Natural killer cell treated with Interleukin-12 subunit alpha and Interleukin-12 subunit beta and Interleukin-15 and Interleukin-18, amount 100 ng/mL, for 72 hours (primary cell): ENCODE measurements around the gene S1PR3. TPM values are rescaled to one million over a fixed set of nuclear protein-coding genes. Genes with fewer than 3 reads are reported as not detected.

Source experiments
- ATAC-seq, 2 donors: fragments of 150-1000 bp; cut with Tn5 transposase in 1 of 2; sonication (Bioruptor Pico), chemical (Tn5 transposase) in 1 of 2; 2 replicates each; pipeline ENCODE4 v1.10.0; 2021
- DNase-seq: peaks from one replicate; pipeline ENCODE4 v3.0.0; 2022; ENCODE audit warnings: low spot score
- H3K27ac Mint-ChIP-seq, 2 donors: 1 replicate in 1 of 2; 2 replicates in 1 of 2; pipeline ENCODE4 v1.8.0; 2022; ENCODE audit warnings: mixed read lengths in 2 of 2, mild to moderate bottlenecking in 1 of 2, moderate library complexity in 1 of 2
- H3K27me3 Mint-ChIP-seq, 2 donors: 1 replicate in 1 of 2; 2 replicates in 1 of 2; pipeline ENCODE4 v1.8.0; 2022; ENCODE audit warnings: mixed read lengths in 2 of 2
- H3K36me3 Mint-ChIP-seq: one replicate; pipeline ENCODE4 v1.8.0; 2022; ENCODE audit warnings: mixed read lengths
- H3K4me1 Mint-ChIP-seq, 2 donors: 1 replicate in 1 of 2; 2 replicates in 1 of 2; pipeline ENCODE4 v1.8.0; 2022; ENCODE audit warnings: low read depth in 2 of 2, mixed read lengths in 2 of 2, mild to moderate bottlenecking in 1 of 2
- H3K4me3 Mint-ChIP-seq: one replicate; pipeline ENCODE4 v1.8.0; 2022; ENCODE audit warnings: mixed read lengths
- H3K9me3 Mint-ChIP-seq: 2 replicates; pipeline ENCODE4 v1.8.0; 2022; ENCODE audit warnings: mixed read lengths
- total RNA-seq, 2 donors: library from RNA; stranded (reverse); gene quantifications; one replicate each; pipeline ENCODE4 v1.2.3, GENCODE V29; 2022

Gene S1PR3
- total RNA-seq, 2 donors from 2014 or later: not detected

- no peak overlapping the region for H3K27ac Mint-ChIP-seq
- DNase-seq (no peak), ATAC-seq (no peak)
- no peak overlapping the region for H3K4me3 Mint-ChIP-seq
- no peaks in the 10 kb centered on the region for H3K36me3 Mint-ChIP-seq
- no peaks in the 10 kb centered on the region for H3K9me3 Mint-ChIP-seq
- peaks cover 9 to 12% of the 10 kb centered on the region in 2 donors for H3K4me1 Mint-ChIP-seq
- peaks cover 62 to 78% of the 10 kb centered on the region in 2 donors for H3K27me3 Mint-ChIP-seq
Observed at GRCh38 chr9:88990729-88991065, 571 bp upstream of the S1PR3 start.

GRCh38 chr9:88992556-88992955 lies 1.3 kb downstream of the S1PR3 start:
- DNase-seq: no peak
- Mint-ChIP-seq H3K4me1 (peaks cover 9 to 12% of the 10 kb centered on the region in 2 donors), H3K4me3 (no peak overlapping the region), H3K27me3 (peaks cover 49 to 60% of the 10 kb centered on the region in 2 donors), H3K36me3 (no peaks in the 10 kb centered on the region), H3K27ac (no peak overlapping the region), H3K9me3 (no peaks in the 10 kb centered on the region)
- no peak for ATAC-seq

- Mint-ChIP-seq H3K36me3 (no peaks in the 10 kb centered on the region), H3K4me1 (peaks cover 9 to 12% of the 10 kb centered on the region in 2 donors), H3K4me3 (no peak overlapping the region), H3K9me3 (no peaks in the 10 kb centered on the region), H3K27me3 (peaks cover 47 to 54% of the 10 kb centered on the region in 2 donors), H3K27ac (no peak overlapping the region)
- ATAC-seq (no peak), DNase-seq (no peak)
Observed at GRCh38 chr9:88993327-88993726, 2.1 kb downstream of the S1PR3 start.

GRCh38 chr9:88993871-88994460 lies 2.7 kb downstream of the S1PR3 start:
- ATAC-seq (no peak), DNase-seq (no peak)
- H3K36me3 Mint-ChIP-seq: no peaks in the 10 kb centered on the region
- H3K4me3 Mint-ChIP-seq: no peak overlapping the region
- H3K4me1 Mint-ChIP-seq: peaks cover 7 to 9% of the 10 kb centered on the region in 2 donors
- H3K27ac Mint-ChIP-seq: no peak overlapping the region
- peaks cover 42 to 48% of the 10 kb centered on the region in 2 donors for H3K27me3 Mint-ChIP-seq
- no peaks in the 10 kb centered on the region for H3K9me3 Mint-ChIP-seq

GRCh38 chr9:88994469-88995199 lies 3.4 kb downstream of the S1PR3 start:
- no peaks in the 10 kb centered on the region for H3K9me3 Mint-ChIP-seq
- H3K36me3 Mint-ChIP-seq: no peaks in the 10 kb centered on the region
- DNase-seq (no peak), ATAC-seq (no peak)
- H3K4me3 Mint-ChIP-seq: no peak overlapping the region
- no peak overlapping the region for H3K27ac Mint-ChIP-seq
- peaks cover 36 to 45% of the 10 kb centered on the region in 2 donors for H3K27me3 Mint-ChIP-seq
- peaks cover under 1 to 3% of the 10 kb centered on the region in 2 donors for H3K4me1 Mint-ChIP-seq

GRCh38 chr9:88995200-88995577 lies 3.9 kb downstream of the S1PR3 start:
- H3K9me3 Mint-ChIP-seq: no peaks in the 10 kb centered on the region
- no peaks in the 10 kb centered on the region for H3K36me3 Mint-ChIP-seq
- no peak overlapping the region for H3K27ac Mint-ChIP-seq
- no peaks in the 10 kb centered on the region for H3K4me1 Mint-ChIP-seq
- no peak for DNase-seq
- no peak for ATAC-seq
- H3K4me3 Mint-ChIP-seq: no peak overlapping the region
- H3K27me3 Mint-ChIP-seq: peaks cover 34 to 39% of the 10 kb centered on the region in 2 donors

- Mint-ChIP-seq H3K27ac (no peak overlapping the region), H3K9me3 (no peaks in the 10 kb centered on the region), H3K4me1 (no peaks in the 10 kb centered on the region), H3K36me3 (no peaks in the 10 kb centered on the region), H3K27me3 (peaks cover 29 to 35% of the 10 kb centered on the region in 2 donors), H3K4me3 (no peak overlapping the region)
- DNase-seq (no peak), ATAC-seq (no peak)
Observed at GRCh38 chr9:88995627-88996026, 4.4 kb downstream of the S1PR3 start.

GRCh38 chr9:88996046-88996920 lies 5.0 kb downstream of the S1PR3 start:
- peak in 1 of 2 donors; percentile 34 for ATAC-seq
- H3K4me1 Mint-ChIP-seq: peaks cover 0 to 4% of the 10 kb centered on the region in 2 donors

GRCh38 chr9:88996921-88997235 lies 5.6 kb downstream of the S1PR3 start:
- DNase-seq (no peak), ATAC-seq (no peak)
- Mint-ChIP-seq H3K27me3 (peaks cover 31 to 36% of the 10 kb centered on the region in 2 donors), H3K4me3 (no peak overlapping the region), H3K27ac (no peak overlapping the region), H3K36me3 (no peaks in the 10 kb centered on the region), H3K4me1 (peaks cover 0 to 7% of the 10 kb centered on the region in 2 donors), H3K9me3 (no peaks in the 10 kb centered on the region)

More at GRCh38 chr9:88996046-88996920, 5.0 kb downstream of the S1PR3 start:
- Mint-ChIP-seq H3K36me3 (no peaks in the 10 kb centered on the region), H3K27ac (no peak overlapping the region), H3K27me3 (peaks cover 29 to 33% of the 10 kb centered on the region in 2 donors), H3K9me3 (no peaks in the 10 kb centered on the region), H3K4me3 (no peak overlapping the region)
- no peak for DNase-seq

GRCh38 chr9:88997646-88998045 lies 6.4 kb downstream of the S1PR3 start:
- Mint-ChIP-seq H3K9me3 (no peaks in the 10 kb centered on the region), H3K4me3 (no peak overlapping the region), H3K27me3 (peaks cover 32 to 36% of the 10 kb centered on the region in 2 donors), H3K4me1 (peaks cover 0 to 11% of the 10 kb centered on the region in 2 donors), H3K36me3 (no peaks in the 10 kb centered on the region), H3K27ac (no peak overlapping the region)
- ATAC-seq (peak in 1 of 2 donors; percentile 29), DNase-seq (no peak)

- ATAC-seq (no peak), DNase-seq (no peak)
- Mint-ChIP-seq H3K36me3 (no peaks in the 10 kb centered on the region), H3K27me3 (peaks cover 34 to 38% of the 10 kb centered on the region in 2 donors), H3K27ac (no peak overlapping the region), H3K9me3 (no peaks in the 10 kb centered on the region), H3K4me1 (peaks cover 0 to 11% of the 10 kb centered on the region in 2 donors), H3K4me3 (no peak overlapping the region)
Observed at GRCh38 chr9:88998503-88998902, 7.2 kb downstream of the S1PR3 start.

- Mint-ChIP-seq H3K27ac (no peak overlapping the region), H3K36me3 (no peaks in the 10 kb centered on the region), H3K9me3 (no peaks in the 10 kb centered on the region), H3K4me3 (no peak overlapping the region), H3K27me3 (peaks cover 30 to 39% of the 10 kb centered on the region in 2 donors), H3K4me1 (peaks cover 0 to 11% of the 10 kb centered on the region in 2 donors)
- ATAC-seq: peak in 1 of 2 donors; percentile 12
- DNase-seq: no peak
Observed at GRCh38 chr9:88998911-88999310, 7.6 kb downstream of the S1PR3 start.

- peaks cover 0 to 11% of the 10 kb centered on the region in 2 donors for H3K4me1 Mint-ChIP-seq
- H3K27ac Mint-ChIP-seq: no peak overlapping the region
- peaks cover 22 to 28% of the 10 kb centered on the region in 2 donors for H3K27me3 Mint-ChIP-seq
- no peaks in the 10 kb centered on the region for H3K9me3 Mint-ChIP-seq
- ATAC-seq: no peak
- no peak for DNase-seq
- no peak overlapping the region for H3K4me3 Mint-ChIP-seq
- no peaks in the 10 kb centered on the region for H3K36me3 Mint-ChIP-seq
Observed at GRCh38 chr9:89000371-89000781, 9.1 kb downstream of the S1PR3 start.
